IPS DF 19.7 (cell line): ENCODE data around the gene KCNMA1.
"Not testable (repeated sequence)": the region's sequence is repeated elsewhere in the genome, so short reads cannot be mapped to it uniquely, and the experiment has no call there.

Source experiments
- DNase-seq: peaks from one replicate; pipeline ENCODE4 v3.0.0-alpha.2; 2013; ENCODE audit warnings: low read depth, low spot score

Gene KCNMA1

GRCh38 chr10:77664008-77664407 lies 26.4 kb upstream of the KCNMA1 start:
- no peak for DNase-seq

GRCh38 chr10:77661674-77662073 lies 24.1 kb upstream of the KCNMA1 start:
- no peak for DNase-seq

GRCh38 chr10:77661100-77661499 lies 23.5 kb upstream of the KCNMA1 start:
- no peak for DNase-seq

GRCh38 chr10:77659046-77659670 lies 21.6 kb upstream of the KCNMA1 start:
- DNase-seq = not testable (repeated sequence)

GRCh38 chr10:77653210-77653609 lies 15.6 kb upstream of the KCNMA1 start:
- no peak for DNase-seq

- DNase-seq = no peak
These were observed 12.0 kb upstream of the KCNMA1 start for GRCh38 chr10:77649333-77650331.

GRCh38 chr10:77648472-77648871 lies 10.9 kb upstream of the KCNMA1 start:
- DNase-seq = no peak

- DNase-seq = no peak
These were observed 10.1 kb upstream of the KCNMA1 start for GRCh38 chr10:77647543-77648293.

GRCh38 chr10:77644557-77645243 lies 7.1 kb upstream of the KCNMA1 start:
- no peak for DNase-seq

- no peak for DNase-seq
These were observed 6.3 kb upstream of the KCNMA1 start for GRCh38 chr10:77643795-77644468.

GRCh38 chr10:77641788-77642397 lies 4.3 kb upstream of the KCNMA1 start:
- no peak for DNase-seq

GRCh38 chr10:77641344-77641743 lies 3.7 kb upstream of the KCNMA1 start:
- no peak for DNase-seq

- no peak for DNase-seq
These were observed 2.6 kb upstream of the KCNMA1 start for GRCh38 chr10:77640167-77640566.

GRCh38 chr10:77639756-77640155 lies 2.1 kb upstream of the KCNMA1 start:
- no peak for DNase-seq

- no peak for DNase-seq
These were observed 903 bp upstream of the KCNMA1 start for GRCh38 chr10:77638321-77639101.

- no peak for DNase-seq
These were observed 559 bp downstream of the KCNMA1 start for GRCh38 chr10:77636967-77637531.

- DNase-seq = no peak
These were observed 1.2 kb downstream of the KCNMA1 start for GRCh38 chr10:77636282-77636966.

- DNase-seq = no peak
These were observed 2.0 kb downstream of the KCNMA1 start for GRCh38 chr10:77635402-77636227.
